ENCODE results near the gene GOSR1.
"Not testable (repeated sequence)": the region's sequence is repeated elsewhere in the genome, so short reads cannot be mapped to it uniquely, and the experiment has no call there.

The GOSR1 gene

GRCh38 chr17:30564422-30565072 is 87.3 kb downstream of the GOSR1 start:
- DNase-seq, result not testable (repeated sequence)

DNA sequence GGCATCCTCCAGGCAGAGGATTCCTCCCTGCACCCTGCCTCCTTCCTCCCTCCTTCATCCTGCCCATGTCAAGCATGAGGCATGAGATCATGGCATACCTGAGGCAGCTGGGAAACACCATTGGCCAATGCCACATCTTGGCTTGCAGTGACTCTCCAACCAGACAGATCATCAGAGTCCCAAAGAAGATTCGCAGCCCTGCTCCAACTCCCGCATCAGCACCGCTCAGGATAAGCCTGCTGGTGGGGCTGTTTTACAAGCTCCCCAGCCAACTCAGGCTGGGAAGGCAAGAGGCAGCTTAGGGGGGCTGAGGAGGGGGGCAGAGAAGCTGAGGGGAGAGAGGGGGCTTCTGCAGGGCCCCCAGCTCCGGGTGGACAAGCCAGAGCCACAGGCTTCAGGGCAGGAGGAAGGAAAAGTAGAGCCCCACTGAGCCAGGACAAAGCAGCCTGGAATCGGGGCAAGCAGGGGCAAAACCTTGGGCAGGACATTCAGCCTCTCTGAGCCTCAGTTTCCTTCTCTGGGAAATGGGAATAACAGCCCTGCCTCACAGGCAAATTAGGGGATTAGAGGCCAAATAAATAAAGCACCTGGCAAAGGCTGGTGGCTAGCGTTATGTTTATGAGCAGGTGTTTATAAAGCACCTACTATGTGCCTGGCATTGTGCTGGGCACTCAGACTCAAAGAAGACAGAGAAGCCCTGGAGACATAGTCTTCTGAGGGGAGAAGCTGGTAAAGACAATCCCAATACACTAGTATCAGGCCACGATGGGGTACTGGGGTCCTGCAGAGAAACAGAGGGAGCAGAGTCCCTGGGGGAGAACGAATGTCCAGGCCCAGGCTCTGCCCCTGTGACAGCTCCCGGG is 88.1 kb downstream of the GOSR1 start:
- DNase-seq, result no peak

DNA sequence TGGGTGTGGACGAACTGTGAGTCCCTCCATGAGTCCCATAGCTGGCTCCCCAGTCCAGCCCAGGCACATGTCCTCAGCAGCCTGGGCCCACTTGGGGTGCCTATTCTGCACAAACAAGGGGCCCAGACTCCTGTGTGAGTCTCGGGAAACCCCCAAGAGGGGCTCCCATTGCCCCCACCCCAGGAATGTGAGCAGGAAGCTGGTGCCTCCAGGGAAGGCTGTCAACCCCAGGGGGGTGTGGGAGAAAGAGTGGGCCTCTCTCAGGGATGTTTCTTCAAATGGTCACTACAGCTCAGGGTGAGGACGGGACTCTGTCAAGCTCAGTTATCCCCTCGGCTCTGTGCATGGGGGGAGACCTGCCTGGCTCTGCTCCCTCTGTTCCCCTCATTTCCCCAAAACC is 88.9 kb downstream of the GOSR1 start:
- DNase-seq, result not testable (repeated sequence)

- not testable (repeated sequence) for DNase-seq
These were observed 89.5 kb downstream of the GOSR1 start for GRCh38 chr17:30566516-30567225.

DNA sequence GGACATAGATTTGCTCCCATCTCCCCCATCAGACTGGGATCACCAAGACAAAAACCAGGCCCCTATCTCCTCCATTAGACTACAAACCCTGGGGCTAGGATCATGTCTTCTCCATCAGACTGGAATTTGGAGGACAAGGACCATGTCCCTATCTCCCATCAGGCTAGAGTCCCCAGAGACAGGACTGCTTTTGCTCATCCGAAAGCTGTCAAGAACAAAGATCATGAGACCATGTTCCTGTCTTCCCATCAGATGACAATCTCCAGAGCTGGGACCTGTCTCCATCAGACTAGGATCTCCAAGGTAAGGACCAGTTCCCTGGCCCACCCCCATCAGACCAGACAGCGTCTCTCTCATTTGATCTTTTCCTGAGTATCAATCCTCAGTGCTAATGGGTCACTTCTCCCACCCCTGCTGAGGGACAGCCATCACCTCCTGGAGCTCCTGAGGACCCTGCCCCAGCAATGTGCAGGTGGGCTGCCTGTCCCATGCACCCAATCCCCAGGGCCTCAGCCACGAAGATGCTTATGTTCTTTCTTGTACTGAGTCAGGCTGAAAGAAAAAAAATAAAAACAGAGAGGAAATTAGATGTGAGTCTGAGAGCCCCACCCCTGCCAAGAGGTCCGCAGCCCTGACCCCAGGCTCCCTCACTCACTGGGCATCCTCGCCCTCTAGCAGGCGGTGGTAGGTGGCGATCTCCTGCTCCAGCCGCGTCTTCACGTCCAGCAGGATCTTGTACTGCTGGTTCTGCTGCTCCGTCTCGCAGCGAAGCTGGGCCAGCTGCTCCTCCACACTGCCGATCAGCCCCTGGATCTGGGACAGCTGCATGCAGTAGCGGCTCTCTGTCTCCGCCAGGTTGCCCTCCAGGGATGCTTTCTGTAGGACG is 90.3 kb downstream of the GOSR1 start:
- no peak for DNase-seq

- no peak for DNase-seq
These were observed 90.9 kb downstream of the GOSR1 start for GRCh38 chr17:30568117-30568430.

GRCh38 chr17:30569531-30570175 is 92.4 kb downstream of the GOSR1 start:
- not testable (repeated sequence) for DNase-seq

GRCh38 chr17:30570191-30570590 is 93.0 kb downstream of the GOSR1 start:
- no peak for DNase-seq

DNA sequence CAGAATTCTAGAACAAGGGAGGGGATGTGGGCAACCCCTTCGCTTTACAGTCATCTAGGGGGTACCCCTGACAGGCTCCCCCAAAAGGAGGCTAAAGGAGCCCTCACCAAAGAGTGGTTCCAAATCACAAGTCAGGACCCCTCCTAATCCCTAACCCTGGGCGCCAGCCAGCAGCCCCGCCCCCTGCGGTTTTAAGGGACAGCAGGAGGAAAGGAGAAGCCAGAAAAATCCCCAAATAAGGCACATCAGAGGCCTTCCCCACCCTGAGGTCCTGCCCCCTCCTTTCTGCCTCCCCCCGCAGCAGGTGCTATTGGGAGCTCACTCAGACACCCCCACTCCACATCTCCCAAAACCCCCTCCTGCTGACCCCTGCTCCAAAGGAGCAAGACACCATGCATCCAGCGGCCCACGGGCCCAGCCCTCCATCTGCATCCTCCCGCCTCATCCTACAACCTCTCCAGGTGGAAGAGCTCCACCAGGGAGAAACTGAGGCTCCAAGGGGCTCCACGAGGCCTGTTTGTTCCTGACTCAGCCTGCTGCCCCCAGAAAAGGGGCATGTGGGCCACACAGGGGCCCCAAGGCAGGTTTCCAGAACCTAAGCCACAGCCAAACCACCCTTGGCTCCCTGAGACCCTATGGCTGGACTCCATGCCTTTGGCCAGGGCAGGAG is 93.5 kb downstream of the GOSR1 start:
- no peak for DNase-seq

DNA sequence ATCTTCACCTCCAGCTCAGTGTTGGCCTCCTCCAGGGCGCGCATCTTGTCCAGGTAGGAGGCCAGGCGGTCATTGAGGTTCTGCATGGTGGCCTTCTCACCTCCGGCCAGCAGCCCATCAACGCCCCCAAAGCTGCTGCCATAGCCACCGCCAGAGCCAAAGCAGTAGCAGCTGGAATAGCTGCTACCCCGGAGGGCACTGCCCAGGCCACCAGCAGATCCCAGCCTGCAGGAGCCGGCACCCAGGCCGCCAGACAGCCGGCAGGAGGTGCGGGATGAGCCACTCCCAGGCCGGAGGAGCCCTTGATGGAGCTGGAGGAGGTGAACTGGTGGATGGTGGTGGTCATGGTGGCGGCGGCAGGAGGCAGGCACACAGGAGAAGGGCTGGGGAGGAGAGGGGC is 94.2 kb downstream of the GOSR1 start:
- not testable (repeated sequence) for DNase-seq

GRCh38 chr17:30571921-30572320 is 94.7 kb downstream of the GOSR1 start:
- DNase-seq, result no peak

- DNase-seq, result not testable (repeated sequence)
These were observed 95.7 kb downstream of the GOSR1 start for GRCh38 chr17:30572651-30573554.

GRCh38 chr17:30573603-30574175 is 96.5 kb downstream of the GOSR1 start:
- no peak for DNase-seq

- not testable (repeated sequence) for DNase-seq
These were observed 97.1 kb downstream of the GOSR1 start for GRCh38 chr17:30574309-30574708.

- not testable (repeated sequence) for DNase-seq
These were observed 97.6 kb downstream of the GOSR1 start for GRCh38 chr17:30574806-30575205.

DNA sequence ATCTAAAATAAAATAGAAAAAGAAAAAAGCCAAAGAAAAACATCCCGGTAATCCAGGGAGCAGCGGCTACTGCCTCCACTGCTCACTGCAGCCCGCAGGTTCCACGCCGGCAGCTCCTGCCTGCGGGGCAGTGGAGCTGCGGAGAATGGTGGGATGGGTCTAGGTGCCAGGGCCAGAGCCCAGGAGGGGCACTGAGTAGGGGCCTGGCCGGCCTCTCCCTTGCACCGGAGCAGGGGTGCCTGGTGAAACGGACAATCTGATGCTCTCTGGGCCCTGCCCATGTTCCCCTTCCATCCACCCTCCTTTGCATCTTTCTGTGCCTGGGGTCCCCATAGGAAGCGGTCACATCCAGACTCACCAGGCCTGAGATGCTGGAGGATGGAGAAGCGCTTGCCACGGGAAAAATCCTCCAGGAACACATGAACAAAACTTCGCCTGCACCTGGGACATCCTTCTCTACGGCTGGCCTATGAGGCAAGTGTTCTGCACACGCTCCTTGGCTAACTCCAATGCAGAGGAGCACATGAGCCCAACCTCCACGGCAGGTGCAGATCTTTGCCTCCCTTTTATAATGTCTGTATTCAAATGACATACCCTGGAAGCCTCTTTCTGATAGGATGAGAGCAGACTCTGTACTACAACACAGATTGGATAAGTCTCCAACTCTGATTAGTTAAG is 98.6 kb downstream of the GOSR1 start:
- not testable (repeated sequence) for DNase-seq

- DNase-seq, result no peak
These were observed 99.2 kb downstream of the GOSR1 start for GRCh38 chr17:30576326-30576861.

All from NCI-H1417 treated with DMSO at 0.1 percent for 48 hours (cell line).